ENCODE measurements around the gene SPDYE4.

GRCh38 chr17:8711291-8711690 is 47.1 kb downstream of the SPDYE4 start:
- no peak for TF ChIP-seq ARNTL (CRISPR knock-in tag; IDR thresholded peaks at IDR 0.05; ENCODE audit: borderline replicate concordance, low read depth)
- TF ChIP-seq TSHZ2 (CRISPR knock-in tag; IDR thresholded peaks at IDR 0.05): no peak
- TF ChIP-seq CREB5 (CRISPR knock-in tag; IDR thresholded peaks at IDR 0.05; ENCODE audit: low read depth): no peak
- TF ChIP-seq ZNF70 (CRISPR knock-in tag; IDR thresholded peaks at IDR 0.05): no peak
- no peak for TF ChIP-seq PATZ1 (CRISPR knock-in tag; IDR thresholded peaks at IDR 0.05; ENCODE audit: borderline replicate concordance)
- no peak for TF ChIP-seq ZNF8 (CRISPR knock-in tag; IDR thresholded peaks at IDR 0.05)
- no peak for TF ChIP-seq ZNF565 (CRISPR knock-in tag; conservative IDR thresholded peaks at IDR 0.05; ENCODE audit: low read depth)
- TF ChIP-seq ZFP3 (CRISPR knock-in tag; IDR thresholded peaks at IDR 0.05): no peak
- TF ChIP-seq ESRRG (CRISPR knock-in tag; IDR thresholded peaks at IDR 0.05): no peak
- no peak for TF ChIP-seq TCF4 (CRISPR knock-in tag; IDR thresholded peaks at IDR 0.05; ENCODE audit: borderline replicate concordance)
- TF ChIP-seq RARB (CRISPR knock-in tag; IDR thresholded peaks at IDR 0.05): no peak

Data from SK-N-SH treated with all-trans-retinoic acid at 6 μM for 48 hours (cell line).